ENCODE results near the gene SELPLG. TPM values are rescaled to one million over a fixed set of nuclear protein-coding genes. Genes with fewer than 3 reads are reported as not detected.
"Not testable (repeated sequence)": the region's sequence is repeated elsewhere in the genome, so short reads cannot be mapped to it uniquely, and the experiment has no call there.

SELPLG gene
- total RNA-seq, 1 experiment from 2014 or later, result 2.9 TPM

DNA sequence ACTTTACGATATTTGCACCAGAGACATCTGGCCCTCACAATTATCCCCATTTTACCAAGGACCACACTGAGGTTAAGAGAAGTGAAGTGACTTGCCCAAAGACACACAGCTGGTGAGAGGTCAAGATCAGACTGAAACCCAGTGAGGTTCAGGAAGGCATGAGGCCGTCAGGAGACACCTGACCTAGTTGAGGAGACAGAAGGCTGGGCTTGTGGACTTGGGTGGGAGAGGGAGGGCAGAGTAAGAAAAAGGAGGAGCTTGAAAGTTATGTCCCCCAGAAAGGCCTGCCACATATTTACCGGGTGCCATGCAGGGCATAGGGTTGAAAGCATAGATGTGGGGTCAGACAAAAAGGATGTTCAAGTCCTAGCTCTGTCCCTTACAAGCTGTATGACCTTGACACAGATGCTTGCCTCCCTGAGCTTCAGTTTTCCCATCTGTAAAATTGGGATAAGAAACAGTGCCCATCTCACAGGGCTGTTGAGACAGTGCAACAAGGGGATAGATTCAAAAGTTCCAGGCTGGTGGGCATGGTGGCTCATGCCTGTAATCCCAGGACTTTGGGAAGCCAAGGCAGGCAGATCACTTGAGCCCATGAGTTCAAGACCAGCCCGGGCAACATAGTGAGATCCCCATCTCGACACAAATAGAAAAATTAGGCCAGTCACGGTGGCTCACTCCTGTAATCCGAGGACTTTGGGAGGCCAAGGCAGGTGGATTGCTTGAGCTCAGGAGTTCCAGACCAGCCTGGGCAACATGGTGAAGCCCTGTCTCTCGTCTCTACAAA is 6.4 kb downstream of the SELPLG start:
- no peaks in the 10 kb centered on the region; the same call in 1 of the 2 replicates for H3K36me3 ChIP-seq
- H3K27ac ChIP-seq, result no peak overlapping the region
- H3K9me3 ChIP-seq (replicated peaks), result peaks cover 7% of the 10 kb centered on the region; the same call in 1 of the 2 replicates
- DNase-seq (ENCODE audit: low read depth in 1 of 2, low spot score in 2 of 2), result peak; percentile 71 to 89
- H3K4me1 ChIP-seq (replicated peaks), result peaks cover 44% of the 10 kb centered on the region
- H3K27me3 ChIP-seq (replicated peaks), result no peaks in the 10 kb centered on the region
- no peak overlapping the region for H3K4me3 ChIP-seq

- H3K36me3 ChIP-seq, result no peaks in the 10 kb centered on the region; the same call in 1 of the 2 replicates
Observed at GRCh38 chr12:108625228-108625627, 8.5 kb downstream of the SELPLG start.

GRCh38 chr12:108623577-108623976 is 10.1 kb downstream of the SELPLG start:
- Histone ChIP-seq H3K4me1 (replicated peaks) (peaks cover 18% of the 10 kb centered on the region), H3K4me3 (no peak overlapping the region), H3K27ac (no peak overlapping the region), H3K27me3 (replicated peaks) (no peaks in the 10 kb centered on the region), H3K36me3 (no peaks in the 10 kb centered on the region; the same call in 1 of the 2 replicates), H3K9me3 (replicated peaks) (peaks cover 7% of the 10 kb centered on the region; the same call in 1 of the 2 replicates)
- no peak for DNase-seq (ENCODE audit: low read depth in 1 of 2, low spot score in 2 of 2)

More at GRCh38 chr12:108625228-108625627, 8.5 kb downstream of the SELPLG start:
- Histone ChIP-seq H3K4me3 (no peak overlapping the region), H3K27ac (no peak overlapping the region), H3K4me1 (replicated peaks) (peaks cover 34% of the 10 kb centered on the region), H3K27me3 (replicated peaks) (no peaks in the 10 kb centered on the region), H3K9me3 (replicated peaks) (peaks cover 7% of the 10 kb centered on the region; the same call in 1 of the 2 replicates)
- DNase-seq (ENCODE audit: low read depth in 1 of 2, low spot score in 2 of 2), result peak; percentile 71 to 80

- peak; percentile 72 to 94 for DNase-seq (ENCODE audit: low read depth in 1 of 2, low spot score in 2 of 2)
- H3K4me3 ChIP-seq, result no peak overlapping the region
- H3K9me3 ChIP-seq (replicated peaks), result peaks cover 7% of the 10 kb centered on the region; the same call in 1 of the 2 replicates
- H3K27me3 ChIP-seq (replicated peaks), result no peaks in the 10 kb centered on the region
- H3K36me3 ChIP-seq, result no peaks in the 10 kb centered on the region; the same call in 1 of the 2 replicates
- peak overlapping the region; percentile 9 for H3K27ac ChIP-seq
- H3K4me1 ChIP-seq (replicated peaks), result peaks cover 12% of the 10 kb centered on the region
Observed at GRCh38 chr12:108622921-108623514, 10.7 kb downstream of the SELPLG start.

GRCh38 chr12:108622421-108622820 is 11.3 kb downstream of the SELPLG start:
- Histone ChIP-seq H3K36me3 (no peaks in the 10 kb centered on the region; the same call in 1 of the 2 replicates), H3K27ac (peak overlapping the region; percentile 9), H3K9me3 (replicated peaks) (peaks cover 7% of the 10 kb centered on the region; the same call in 1 of the 2 replicates), H3K4me1 (replicated peaks) (peaks cover 16% of the 10 kb centered on the region), H3K4me3 (no peak overlapping the region), H3K27me3 (replicated peaks) (no peaks in the 10 kb centered on the region)
- peak in 1 of 2 experiments; percentile 100 for DNase-seq (ENCODE audit: low read depth in 1 of 2, low spot score in 2 of 2)

GRCh38 chr12:108621161-108621560 is 12.5 kb downstream of the SELPLG start:
- peaks cover 7% of the 10 kb centered on the region for H3K9me3 ChIP-seq (replicated peaks)
- DNase-seq (ENCODE audit: low read depth in 1 of 2, low spot score in 2 of 2), result peak in 1 of 2 experiments; percentile 66
- no peaks in the 10 kb centered on the region; the same call in 1 of the 2 replicates for H3K36me3 ChIP-seq
- H3K4me3 ChIP-seq, result no peak overlapping the region
- H3K27ac ChIP-seq, result no peak overlapping the region
- H3K27me3 ChIP-seq (replicated peaks), result no peaks in the 10 kb centered on the region
- H3K4me1 ChIP-seq (replicated peaks), result peaks cover 27% of the 10 kb centered on the region

DNA sequence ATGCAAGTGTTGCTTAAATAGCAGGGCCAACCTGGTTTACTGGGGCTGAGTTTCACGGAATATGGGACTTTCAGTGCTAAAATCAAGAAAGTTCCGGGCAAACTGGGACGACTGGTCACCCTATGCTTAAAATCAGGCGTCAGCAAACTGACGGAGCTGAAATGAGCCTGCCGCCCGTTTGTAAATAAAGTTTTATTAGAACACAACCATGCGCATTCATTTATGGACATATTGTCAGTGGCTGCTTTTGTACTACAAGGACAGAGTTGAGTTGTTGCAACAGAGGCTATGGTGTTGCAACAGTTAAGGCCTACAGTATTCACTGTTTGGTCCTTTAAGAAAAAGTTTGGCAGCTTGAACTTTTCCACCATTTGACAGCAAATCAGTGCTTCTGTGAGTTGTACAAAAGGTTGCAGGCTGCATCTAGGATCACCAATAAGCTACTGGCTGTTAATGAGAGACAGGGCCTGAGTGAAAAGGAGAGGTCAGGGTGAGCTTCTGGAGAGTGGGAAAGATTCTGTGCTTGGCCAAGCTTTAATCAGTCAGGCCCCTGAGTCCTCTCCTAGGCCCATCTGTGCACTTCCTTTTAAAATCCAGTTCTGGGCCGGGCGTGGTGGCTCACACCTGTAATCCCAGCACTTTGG is 13.3 kb downstream of the SELPLG start:
- H3K4me1 ChIP-seq (replicated peaks), result peaks cover 27% of the 10 kb centered on the region
- no peaks in the 10 kb centered on the region; the same call in none of the 2 replicates for H3K36me3 ChIP-seq
- H3K27ac ChIP-seq, result no peak overlapping the region
- H3K9me3 ChIP-seq (replicated peaks), result peaks cover 14% of the 10 kb centered on the region
- no peaks in the 10 kb centered on the region for H3K27me3 ChIP-seq (replicated peaks)
- DNase-seq (ENCODE audit: low read depth in 1 of 2, low spot score in 2 of 2), result peak in 1 of 2 experiments; percentile 71
- H3K4me3 ChIP-seq, result no peak overlapping the region

DNA sequence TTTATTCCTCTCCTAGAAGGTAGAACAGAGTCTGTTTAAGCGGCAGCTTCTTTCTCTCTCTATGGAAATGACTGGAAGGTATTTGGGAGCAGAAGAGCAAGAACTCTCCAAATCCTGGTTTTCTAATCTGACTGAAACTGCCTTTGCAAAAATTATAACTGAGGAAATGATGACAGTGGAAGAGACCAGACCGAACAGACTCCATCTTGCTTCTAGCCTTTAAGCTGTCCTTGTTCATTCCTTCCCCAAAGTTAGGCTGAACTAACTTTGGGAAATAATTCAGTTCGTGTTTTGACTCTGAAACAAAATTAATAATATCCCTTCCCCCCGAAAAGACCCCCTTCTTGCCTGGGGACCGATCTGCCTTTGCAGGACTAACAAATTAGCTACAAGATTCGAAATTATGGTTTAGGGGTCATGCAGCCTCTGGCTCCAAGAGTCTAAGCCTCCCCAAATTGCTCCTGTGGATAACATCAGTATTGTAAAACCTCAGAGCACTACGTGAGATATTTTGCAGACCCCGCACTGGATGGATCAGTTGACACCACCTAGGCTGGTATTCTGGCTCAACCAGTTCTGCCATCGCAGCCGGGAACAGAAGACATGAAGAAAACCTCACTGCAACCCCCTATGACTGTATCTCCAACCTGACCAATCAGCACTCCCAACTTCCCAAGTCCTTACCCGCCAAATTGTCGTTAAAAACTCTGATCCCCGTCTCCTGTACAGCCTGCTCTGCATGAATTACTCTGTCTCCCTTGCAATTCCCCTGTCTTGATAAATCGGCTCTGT is 14.1 kb downstream of the SELPLG start:
- H3K9me3 ChIP-seq (replicated peaks), result peaks cover 14% of the 10 kb centered on the region
- H3K36me3 ChIP-seq, result no peaks in the 10 kb centered on the region; the same call in none of the 2 replicates
- no peak overlapping the region for H3K27ac ChIP-seq
- peak in 1 of 2 experiments; percentile 71 for DNase-seq (ENCODE audit: low read depth in 1 of 2, low spot score in 2 of 2)
- H3K27me3 ChIP-seq (replicated peaks), result no peaks in the 10 kb centered on the region
- H3K4me3 ChIP-seq, result no peak overlapping the region
- H3K4me1 ChIP-seq (replicated peaks), result peaks cover 27% of the 10 kb centered on the region

- DNase-seq (ENCODE audit: low read depth in 1 of 2, low spot score in 2 of 2), result peak in 1 of 2 experiments; percentile 70
- H3K27me3 ChIP-seq (replicated peaks); H3K27ac ChIP-seq; H3K4me3 ChIP-seq; H3K36me3 ChIP-seq: not testable (repeated sequence)
- H3K9me3 ChIP-seq (replicated peaks), result peaks cover 14% of the 10 kb centered on the region
- H3K4me1 ChIP-seq (replicated peaks), result peaks cover 28% of the 10 kb centered on the region
Observed at GRCh38 chr12:108618953-108619274, 14.8 kb downstream of the SELPLG start.

GRCh38 chr12:108618079-108618952 is 15.4 kb downstream of the SELPLG start:
- Histone ChIP-seq H3K9me3 (replicated peaks) (peaks cover 14% of the 10 kb centered on the region), H3K4me1 (replicated peaks) (peaks cover 34% of the 10 kb centered on the region), H3K27me3 (replicated peaks) (no peaks in the 10 kb centered on the region), H3K36me3 (no peaks in the 10 kb centered on the region; the same call in none of the 2 replicates), H3K27ac (no peak overlapping the region), H3K4me3 (no peak overlapping the region)
- peak in 1 of 2 experiments; percentile 100 for DNase-seq (ENCODE audit: low read depth in 1 of 2, low spot score in 2 of 2)

DNA sequence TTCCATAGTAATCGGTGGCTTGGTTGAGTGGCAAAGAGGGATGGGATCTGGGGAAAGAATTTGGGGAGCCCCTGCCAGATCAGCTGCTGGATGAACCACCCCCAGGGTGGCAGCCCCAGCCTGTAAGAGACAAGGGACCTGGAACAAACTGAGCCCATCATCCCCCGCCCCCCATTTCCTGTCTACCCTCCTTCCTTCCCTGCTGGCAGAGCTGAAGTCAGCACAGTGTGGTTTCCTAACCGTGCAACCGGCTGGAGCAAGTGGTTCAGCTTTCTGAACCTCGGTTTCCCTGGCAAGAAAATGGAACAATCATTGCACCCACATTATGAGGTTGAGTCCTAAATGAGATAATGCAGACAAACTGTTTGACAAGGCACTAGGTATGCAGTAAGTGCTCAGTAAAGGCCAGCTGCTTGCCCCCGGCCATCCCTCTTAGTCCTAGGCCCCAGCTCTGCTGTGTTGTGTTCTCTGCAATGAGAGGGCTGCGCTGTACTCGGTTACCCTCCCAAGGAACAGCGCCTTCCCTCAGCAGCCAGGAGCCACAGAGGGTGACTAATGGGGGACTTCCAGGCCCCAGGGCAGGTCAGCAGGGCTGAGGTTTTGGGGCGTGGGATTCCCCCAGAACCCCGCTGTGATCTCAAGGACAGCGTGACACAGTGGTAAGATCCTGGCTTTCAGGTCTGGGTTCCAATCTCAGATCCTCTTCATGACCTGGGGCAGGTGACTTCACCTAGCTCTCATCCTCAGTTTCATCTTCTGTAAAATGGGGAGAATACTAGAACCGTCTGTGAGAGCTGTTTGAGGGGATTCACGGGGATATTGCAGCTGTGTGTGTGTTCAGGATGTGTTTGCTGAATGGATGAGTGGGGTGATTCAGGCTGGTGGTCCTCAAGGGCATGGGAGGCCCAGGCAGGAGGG is 16.5 kb downstream of the SELPLG start:
- no peaks in the 10 kb centered on the region for H3K27me3 ChIP-seq (replicated peaks)
- DNase-seq (ENCODE audit: low read depth in 1 of 2, low spot score in 2 of 2), result no peak
- H3K36me3 ChIP-seq, result no peaks in the 10 kb centered on the region; the same call in 1 of the 2 replicates
- H3K27ac ChIP-seq, result peak overlapping the region; percentile 0; the same call in 1 of the 2 replicates
- peaks cover 7% of the 10 kb centered on the region for H3K9me3 ChIP-seq (replicated peaks)
- H3K4me1 ChIP-seq (replicated peaks), result peaks cover 37% of the 10 kb centered on the region
- H3K4me3 ChIP-seq, result no peak overlapping the region

Measured in SJSA1 (cell line).